HTERT RPE-1 (cell line): ENCODE measurements around the gene MMP17.

Source experiments
- in situ Hi-C: fragments of 300-500 bp; cut with MboI; formaldehyde crosslinking; loops from 4 replicates; pipeline ENCODE4 v1.14.3; 2020; ENCODE audit warnings: low sequenced_read_pairs

The MMP17 gene

GRCh38 chr12:131827961-131828534 lies at the start of gene MMP17:
Gene MMP17 (plus strand): TSS chr12:131828393. CDS start chr12:131828495, 102 bp downstream.
- in situ Hi-C loops = no loop called here

DNA sequence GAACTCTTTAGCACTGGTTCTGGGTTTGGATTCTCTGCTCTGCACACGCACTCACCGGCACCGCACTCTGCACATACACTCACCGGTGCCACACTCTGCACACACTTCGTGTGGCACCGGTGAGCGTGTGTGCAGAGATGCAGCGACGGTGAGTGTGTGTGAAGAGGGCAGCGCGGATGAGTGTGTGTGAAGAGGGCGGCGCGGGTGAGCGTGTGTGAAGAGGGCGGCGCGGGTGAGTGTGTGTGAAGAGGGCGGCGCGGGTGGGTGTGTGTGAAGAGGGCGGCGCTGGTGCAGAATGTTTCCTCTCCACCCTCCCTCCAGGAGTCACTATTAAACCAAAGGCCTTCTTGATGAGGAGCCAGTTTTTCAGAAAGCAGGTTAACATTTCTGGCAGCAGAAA lies 49.2 kb upstream of the MMP17 start:
- in situ Hi-C loops = no loop called here

DNA sequence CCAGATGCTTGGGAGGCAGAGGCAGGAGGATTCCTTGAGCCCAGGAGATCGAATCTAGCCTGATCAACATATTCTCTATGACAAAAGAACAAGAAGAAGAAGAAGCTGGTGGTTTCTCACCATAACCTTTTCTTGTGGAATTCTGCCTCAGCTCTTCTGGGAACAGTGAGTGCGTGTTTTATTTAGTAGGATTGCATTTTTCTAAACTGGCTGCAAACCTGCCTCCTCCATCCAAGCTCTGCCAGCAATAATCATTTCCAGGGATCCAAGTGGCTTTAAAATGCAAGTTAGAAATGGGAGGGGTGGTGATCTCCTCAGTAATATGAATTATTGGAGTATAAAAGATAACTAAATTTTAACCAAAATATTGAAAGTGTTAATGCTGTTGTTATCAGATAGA lies 46.1 kb upstream of the MMP17 start:
- in situ Hi-C loops = no loop called here

DNA sequence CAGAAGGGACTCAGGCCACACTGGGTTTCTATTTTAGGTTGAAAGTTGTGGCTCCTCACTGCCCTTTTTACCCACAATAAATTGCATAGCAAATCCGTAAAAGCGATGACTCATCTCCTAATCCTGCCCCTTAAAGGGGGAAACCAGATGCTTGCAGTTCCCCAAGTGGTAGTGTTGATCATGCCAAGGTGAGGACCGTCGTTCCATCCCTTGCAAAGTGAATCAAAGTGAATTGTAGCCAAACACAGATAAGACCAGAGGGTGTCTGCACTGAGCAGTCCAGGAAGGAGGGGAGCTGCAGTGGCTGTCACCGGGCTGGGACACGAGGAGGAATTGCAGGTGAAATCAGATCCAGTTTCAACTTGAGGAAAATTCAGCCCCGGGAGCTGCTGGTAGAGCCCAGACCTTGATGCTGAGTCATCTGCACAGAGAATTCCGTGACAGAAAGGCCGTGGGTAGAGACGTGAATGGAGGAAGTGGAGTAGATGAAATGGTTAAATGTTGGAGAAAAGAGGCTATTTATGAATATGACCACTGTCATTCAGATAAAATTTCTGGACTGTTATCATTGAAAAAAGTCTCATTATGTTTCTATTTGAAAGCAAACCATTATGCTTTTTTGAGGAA lies 44.2 kb upstream of the MMP17 start:
- in situ Hi-C loops = no loop called here

- in situ Hi-C loops = no loop called here
These were observed 43.1 kb upstream of the MMP17 start for GRCh38 chr12:131784909-131785762.

DNA sequence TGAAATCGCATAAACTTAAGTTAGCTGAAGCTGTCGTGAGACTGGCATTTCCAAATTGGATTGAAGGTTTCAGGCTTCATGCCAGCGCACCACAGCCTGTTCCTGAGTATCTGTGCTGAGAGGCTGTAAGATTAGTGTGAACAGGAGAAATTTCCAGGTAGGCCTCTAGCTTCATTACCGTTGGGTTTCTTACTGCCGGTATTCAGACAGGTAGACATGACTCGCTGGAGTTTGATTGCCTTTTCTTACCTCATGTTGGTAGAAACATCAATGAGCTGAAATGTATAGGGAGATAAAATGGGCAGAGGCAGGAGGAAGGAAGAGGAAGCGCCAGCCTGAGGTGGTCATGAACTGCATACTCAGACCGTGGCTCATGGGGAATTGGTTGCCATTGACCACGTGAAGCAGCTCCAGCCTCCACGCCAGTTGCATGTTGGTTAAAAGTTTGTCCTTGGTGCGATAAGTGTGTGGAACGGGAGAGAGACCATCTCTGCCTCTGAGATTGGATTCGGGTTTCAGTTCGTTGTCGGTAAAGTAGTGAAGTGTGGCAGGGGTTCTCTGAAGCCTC lies 42.3 kb upstream of the MMP17 start:
- in situ Hi-C loops = no loop called here

DNA sequence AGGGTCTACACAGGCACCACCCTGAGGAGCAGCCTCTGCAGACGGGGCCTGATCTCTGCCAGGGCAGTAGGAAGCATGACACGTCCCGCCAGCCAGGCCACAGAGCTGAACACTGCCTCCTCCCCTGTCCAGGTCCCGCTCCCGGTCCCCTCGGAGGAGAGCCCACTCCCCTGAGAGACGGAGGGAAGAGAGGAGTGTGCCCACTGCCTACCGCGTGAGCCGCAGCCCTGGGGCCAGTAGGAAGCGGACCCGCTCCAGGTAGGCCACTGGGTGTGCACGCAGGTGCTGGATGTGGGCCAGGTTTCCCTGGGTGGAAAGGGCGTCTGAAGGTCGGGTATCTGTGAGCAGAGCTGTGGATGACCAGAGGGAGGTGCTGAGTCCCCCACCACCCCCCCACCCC lies 41.9 kb upstream of the MMP17 start:
- in situ Hi-C loops = no loop called here

GRCh38 chr12:131787143-131787660 lies 41.0 kb upstream of the MMP17 start:
- in situ Hi-C loops = no loop called here

DNA sequence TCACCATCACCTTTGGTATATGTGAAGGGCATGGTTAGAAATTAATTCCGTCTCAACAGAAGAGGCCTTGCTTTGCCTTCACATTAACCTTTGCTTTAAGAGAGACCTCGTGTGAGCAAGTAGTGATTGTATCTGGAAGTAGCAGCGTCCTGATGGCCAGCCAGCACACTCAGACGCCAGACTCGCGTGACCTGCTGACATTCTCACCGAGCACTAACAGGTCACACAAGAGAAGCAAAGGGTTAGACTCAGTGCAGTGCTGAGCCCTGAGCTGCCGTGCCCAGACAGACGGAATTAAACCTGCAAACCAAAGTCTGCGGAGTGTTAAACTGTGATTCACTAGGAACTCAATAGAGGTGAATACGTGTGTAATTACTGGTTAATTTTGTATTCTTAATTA lies 40.1 kb upstream of the MMP17 start:
- in situ Hi-C loops = no loop called here

GRCh38 chr12:131789638-131790037 lies 38.6 kb upstream of the MMP17 start:
- in situ Hi-C loops = no loop called here

DNA sequence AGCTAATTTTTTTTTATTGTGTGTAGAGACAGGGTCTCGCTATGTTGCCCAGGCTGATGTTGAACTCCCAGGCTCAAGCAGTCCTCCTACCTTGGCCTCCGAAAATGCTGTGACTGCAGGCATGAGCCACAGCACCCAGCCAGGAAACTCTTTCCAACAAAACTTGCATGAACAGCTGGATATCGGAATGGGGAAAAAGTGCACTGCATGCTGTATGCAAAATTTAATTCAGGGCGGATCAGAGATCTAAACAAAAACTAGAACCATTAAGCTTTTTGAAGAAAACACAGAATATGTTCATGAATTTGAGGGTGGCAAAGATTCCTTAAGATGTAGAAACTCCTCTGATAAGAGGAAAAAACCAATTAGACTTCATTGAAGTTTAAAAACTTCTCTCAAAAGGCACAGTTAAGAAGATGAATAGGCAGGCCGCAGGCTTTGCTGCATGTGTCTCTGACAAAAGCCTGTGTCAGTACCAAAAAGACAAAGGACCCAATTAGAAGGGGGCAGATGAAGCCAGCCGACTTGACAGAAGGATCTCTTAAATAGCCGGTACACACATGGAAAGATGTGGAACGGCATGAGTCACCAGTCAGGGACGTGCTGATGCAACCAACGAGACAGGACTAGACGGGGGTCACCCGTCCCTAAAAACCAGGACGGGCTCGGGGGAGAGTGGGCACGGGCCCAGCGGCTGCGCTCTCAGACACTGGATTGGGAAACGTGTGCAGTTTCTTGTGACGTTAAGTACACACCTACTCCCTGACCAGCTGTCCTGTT lies 34.8 kb upstream of the MMP17 start:
- in situ Hi-C loops = no loop called here

GRCh38 chr12:131794061-131794460 lies 34.1 kb upstream of the MMP17 start:
- in situ Hi-C loops = no loop called here

DNA sequence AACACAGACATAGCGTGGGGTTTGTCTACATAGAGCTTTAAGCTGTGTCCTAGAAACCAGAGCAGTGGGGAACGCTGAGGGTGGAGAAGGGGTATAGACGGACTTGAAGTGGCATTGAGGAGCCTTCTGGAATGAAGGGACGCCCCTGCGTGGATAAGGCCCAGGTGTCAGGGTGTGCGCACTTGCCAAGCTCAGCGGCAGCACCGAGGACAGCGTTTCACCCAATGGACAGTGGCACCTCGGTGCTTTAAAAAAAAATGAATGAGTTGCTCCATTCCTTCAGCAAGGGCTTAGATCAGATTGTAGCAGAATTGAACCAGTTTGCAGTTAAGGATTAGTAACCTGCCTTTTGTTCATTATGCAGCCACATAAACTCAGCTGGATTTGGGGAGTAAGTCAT lies 33.6 kb upstream of the MMP17 start:
- in situ Hi-C loops = no loop called here

DNA sequence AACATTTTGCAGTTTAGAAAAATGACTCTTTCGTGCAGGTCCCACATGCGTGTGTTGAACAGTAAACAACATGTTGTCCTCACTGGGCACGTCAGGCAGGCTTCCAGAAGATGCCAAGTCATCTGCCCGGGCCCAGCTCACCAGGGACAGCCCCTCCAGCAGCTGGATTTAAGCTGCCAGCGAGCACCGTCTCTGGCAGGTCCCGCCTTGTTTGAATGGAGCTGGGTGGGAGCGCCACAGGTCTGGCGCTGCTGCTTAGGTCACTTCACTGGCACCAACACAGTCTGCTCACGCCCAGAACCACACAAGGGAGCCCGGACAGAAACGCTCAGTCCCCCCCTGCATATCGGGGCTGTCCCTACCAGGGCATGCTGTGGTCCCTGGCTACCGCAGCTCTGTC lies 33.1 kb upstream of the MMP17 start:
- in situ Hi-C loops = no loop called here

- in situ Hi-C loops = no loop called here
These were observed 32.3 kb upstream of the MMP17 start for GRCh38 chr12:131795690-131796410.

DNA sequence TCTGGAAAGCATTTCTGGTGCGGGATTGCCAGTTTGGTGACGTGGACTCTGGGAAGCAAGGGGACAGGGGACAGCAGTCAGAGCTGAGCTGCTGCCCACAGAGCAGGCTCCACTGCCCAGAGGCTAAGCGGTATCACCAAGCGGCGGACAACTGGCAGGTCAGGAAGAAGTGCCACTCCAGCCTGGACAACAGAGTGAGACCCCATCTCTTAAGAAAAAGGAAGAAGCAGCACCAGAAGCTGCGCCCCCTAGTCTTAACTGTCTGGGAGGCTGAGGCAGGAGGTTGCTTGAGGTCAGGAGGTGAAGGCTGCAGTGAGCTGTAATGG lies 31.8 kb upstream of the MMP17 start:
- in situ Hi-C loops = no loop called here

GRCh38 chr12:131796754-131797587 lies 31.2 kb upstream of the MMP17 start:
- in situ Hi-C loops = no loop called here

- in situ Hi-C loops = no loop called here
These were observed 30.6 kb upstream of the MMP17 start for GRCh38 chr12:131797588-131797934.

GRCh38 chr12:131799195-131799594 lies 29.0 kb upstream of the MMP17 start:
- in situ Hi-C loops = no loop called here
